GM19324 (cell line): ENCODE results near the gene BNIP1.

ENCODE experiments used
- ATAC-seq: cut with Tn5 transposase; IDR thresholded peaks from one replicate; pipeline ENCODE4 v1.9.1; 2021; ENCODE audit warnings: mild to moderate bottlenecking, moderate library complexity; ENCODE audit not compliant: unreplicated experiment, low FRiP score

Gene BNIP1

GRCh38 chr5:173208296-173208695 lies 64.0 kb downstream of the BNIP1 start:
- ATAC-seq = no peak

DNA sequence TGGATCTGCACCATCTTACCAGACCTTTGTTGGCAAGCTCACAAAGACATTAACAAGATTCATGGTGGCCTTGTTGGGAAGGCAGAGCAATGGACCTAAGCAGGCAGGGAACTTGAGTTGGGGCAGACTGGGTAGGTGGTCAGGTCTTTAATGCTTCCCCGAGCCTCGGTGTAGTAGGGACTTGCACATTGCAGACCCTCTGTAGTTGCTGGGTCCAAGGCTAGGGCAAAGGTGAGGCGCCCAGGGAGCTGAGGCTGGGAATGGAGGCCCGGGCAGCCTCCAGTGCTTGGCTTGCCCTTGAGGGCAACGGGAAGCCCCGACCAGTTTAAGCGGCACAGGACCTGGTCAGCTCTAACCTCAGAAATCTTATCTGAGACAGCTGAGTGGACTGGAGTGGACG lies 66.5 kb downstream of the BNIP1 start:
- no peak for ATAC-seq

DNA sequence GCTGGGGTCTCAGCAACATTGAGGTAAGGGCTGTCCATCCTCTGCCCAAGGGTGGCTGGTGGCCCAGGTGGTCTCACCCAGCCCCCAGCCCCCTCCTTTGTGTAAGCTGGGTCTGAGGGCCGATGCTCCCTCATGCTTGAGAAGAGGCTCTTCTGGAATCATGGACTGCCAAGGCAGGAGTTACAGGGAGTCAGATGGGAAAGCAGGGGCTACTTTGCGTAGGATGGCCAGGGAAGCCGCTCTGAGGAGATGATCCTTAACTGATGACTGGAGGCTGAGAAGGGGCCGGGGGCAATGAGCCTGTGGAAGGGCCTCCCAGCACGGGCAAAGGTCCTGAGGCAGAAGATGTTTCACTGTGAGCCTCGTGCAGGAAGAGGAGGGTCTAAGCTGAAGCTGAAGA lies 67.0 kb downstream of the BNIP1 start:
- ATAC-seq = no peak

- ATAC-seq = no peak
Measured at GRCh38 chr5:173213236-173213933, 69.1 kb downstream of the BNIP1 start.
